ENCODE measurements around the gene MAPK8IP3. TPM values are rescaled to one million over a fixed set of nuclear protein-coding genes. Genes with fewer than 3 reads are reported as not detected.

MAPK8IP3 gene
- total RNA-seq, 3 donors from 2014 or later = 41.1 to 82.6 (median 71.6) TPM

DNA sequence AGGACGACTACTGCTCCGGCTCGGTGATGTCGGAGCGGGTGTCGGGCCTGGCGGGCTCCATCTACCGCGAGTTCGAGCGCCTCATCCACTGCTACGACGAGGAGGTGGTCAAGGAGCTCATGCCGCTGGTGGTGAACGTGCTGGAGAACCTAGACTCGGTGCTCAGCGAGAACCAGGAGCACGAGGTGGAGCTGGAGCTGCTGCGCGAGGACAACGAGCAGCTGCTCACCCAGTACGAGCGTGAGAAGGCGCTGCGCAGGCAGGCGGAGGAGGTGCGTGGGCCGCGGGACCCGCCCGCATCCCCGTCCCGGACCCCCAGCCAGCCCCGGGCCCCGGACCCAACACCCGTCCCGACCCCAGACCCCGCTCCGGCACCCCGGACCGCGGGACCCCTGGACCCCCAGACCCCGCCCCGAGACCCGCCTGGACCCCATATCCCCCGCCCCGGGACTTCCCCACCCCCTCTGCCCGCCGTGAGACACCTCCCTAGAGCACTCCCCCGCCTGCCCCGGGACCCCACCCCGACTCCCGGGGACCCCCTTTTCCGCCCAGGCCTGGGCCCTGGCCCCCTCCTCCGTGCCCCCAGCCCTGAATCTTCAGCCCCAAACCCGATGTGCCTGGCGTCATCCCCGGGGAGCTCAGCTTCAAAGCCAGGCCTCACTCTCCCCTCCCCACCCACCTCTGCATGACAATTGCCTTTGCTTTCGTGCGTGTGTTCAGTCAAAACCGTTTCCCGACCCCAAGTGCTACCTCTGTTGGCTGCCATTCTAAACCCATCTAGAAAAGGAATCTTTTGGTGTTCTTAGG, 594 bp downstream of the MAPK8IP3 start:
- intact Hi-C loops (cut with DNase I; ENCODE audit: low total_unique reads) = no loop called here
- H3K27ac ChIP-seq = peak overlapping the region; percentile 88 to 95
- peak overlapping the region; percentile 89 to 97 (median 95) for H3K4me3 ChIP-seq
- TF ChIP-seq, protein P1, sequence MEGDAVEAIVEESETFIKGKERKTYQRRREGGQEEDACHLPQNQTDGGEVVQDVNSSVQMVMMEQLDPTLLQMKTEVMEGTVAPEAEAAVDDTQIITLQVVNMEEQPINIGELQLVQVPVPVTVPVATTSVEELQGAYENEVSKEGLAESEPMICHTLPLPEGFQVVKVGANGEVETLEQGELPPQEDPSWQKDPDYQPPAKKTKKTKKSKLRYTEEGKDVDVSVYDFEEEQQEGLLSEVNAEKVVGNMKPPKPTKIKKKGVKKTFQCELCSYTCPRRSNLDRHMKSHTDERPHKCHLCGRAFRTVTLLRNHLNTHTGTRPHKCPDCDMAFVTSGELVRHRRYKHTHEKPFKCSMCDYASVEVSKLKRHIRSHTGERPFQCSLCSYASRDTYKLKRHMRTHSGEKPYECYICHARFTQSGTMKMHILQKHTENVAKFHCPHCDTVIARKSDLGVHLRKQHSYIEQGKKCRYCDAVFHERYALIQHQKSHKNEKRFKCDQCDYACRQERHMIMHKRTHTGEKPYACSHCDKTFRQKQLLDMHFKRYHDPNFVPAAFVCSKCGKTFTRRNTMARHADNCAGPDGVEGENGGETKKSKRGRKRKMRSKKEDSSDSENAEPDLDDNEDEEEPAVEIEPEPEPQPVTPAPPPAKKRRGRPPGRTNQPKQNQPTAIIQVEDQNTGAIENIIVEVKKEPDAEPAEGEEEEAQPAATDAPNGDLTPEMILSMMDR (IDR thresholded peaks at IDR 0.05) = no peak
- TF ChIP-seq POLR2AphosphoS5 (IDR thresholded peaks at IDR 0.05) (no peak), POLR2A (IDR thresholded peaks at IDR 0.05) (no peak)
- no peaks in the 10 kb centered on the region for H3K36me3 ChIP-seq
- no peaks in the 10 kb centered on the region for H3K27me3 ChIP-seq
- H3K4me1 ChIP-seq = peaks cover 8 to 12% of the 10 kb centered on the region in 2 donors
- DNase-seq (ENCODE audit: low spot score in 2 of 2) = no peak
- no peaks in the 10 kb centered on the region for H3K9me3 ChIP-seq

DNA sequence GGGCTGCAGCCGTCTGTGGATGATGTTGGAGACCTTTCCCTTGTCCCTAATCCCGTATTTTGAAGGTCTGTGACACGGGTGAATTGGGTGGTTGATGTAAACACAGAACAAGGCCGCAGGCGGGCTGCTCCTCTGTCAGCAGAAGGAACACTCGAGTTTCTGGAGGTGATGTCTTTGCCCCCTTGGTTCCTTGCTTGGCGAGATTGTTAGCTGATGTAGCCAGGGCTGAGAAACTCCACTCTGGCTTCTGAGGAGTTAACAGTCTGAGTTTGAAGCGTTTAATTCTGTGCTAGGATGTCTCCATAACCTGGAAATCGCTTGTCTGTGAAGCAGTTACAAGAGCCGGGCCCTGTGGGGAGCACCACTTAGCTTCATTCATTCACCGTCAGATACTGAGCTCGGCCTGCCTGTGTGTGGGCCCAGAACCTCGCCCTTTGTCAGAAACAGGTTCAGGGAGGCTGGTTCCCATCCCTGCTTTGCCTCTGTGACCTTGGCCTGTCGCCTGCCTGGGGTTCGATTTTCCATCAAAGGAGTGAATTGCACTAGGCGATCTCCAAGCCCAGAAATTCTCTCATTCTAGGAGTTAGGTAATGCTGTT, 1.3 kb downstream of the MAPK8IP3 start:
- intact Hi-C loops (cut with DNase I; ENCODE audit: low total_unique reads) = no loop called here
- Histone ChIP-seq H3K27ac (peak overlapping the region; percentile 88 to 95), H3K4me1 (peaks cover 8 to 12% of the 10 kb centered on the region in 2 donors), H3K27me3 (no peaks in the 10 kb centered on the region), H3K9me3 (no peaks in the 10 kb centered on the region), H3K4me3 (peak overlapping the region; percentile 89 to 97 (median 95)), H3K36me3 (no peaks in the 10 kb centered on the region)
- DNase-seq (ENCODE audit: low spot score in 2 of 2) = no peak
- TF ChIP-seq POLR2A (IDR thresholded peaks at IDR 0.05) (no peak), POLR2AphosphoS5 (IDR thresholded peaks at IDR 0.05) (no peak)
- TF ChIP-seq, protein P1 (IDR thresholded peaks at IDR 0.05) = no peak

DNA sequence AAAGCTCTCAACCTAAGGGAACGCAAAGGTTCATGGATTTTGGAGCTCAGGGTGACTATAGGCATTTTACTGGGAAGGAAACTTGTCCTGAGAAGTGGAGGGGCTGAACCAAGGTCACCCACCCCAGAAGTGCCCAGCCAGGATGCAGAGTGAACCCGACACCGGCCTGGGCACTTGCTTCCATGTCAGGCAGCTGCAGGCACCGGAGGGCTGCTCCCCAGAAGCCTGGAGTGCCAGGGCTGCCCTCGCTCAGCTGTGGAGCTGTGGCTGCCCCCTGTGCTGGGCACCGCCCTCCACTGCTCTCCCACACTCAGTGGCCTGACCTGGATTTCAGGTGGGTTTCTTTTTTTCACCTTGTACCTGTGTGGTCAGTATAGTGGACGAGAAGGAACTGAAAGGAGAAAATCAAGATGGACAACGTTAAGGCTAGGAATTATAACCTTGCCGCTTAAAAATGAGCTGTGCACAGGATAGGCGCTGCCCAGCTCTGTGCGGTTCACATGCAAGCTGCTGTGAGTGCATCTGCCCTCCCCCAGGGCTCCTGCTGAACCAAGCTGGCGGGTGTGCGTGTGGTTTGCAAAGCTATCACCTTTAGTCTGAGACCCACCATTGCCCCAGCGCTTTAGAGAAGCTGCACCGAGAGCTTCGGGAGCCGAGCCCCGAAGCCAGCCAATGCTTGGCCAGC, 2.2 kb downstream of the MAPK8IP3 start:
- H3K27ac ChIP-seq = no peak overlapping the region
- DNase-seq (ENCODE audit: low spot score in 2 of 2) = no peak
- peak overlapping the region in 1 of 3 donors; percentile 97 for H3K4me3 ChIP-seq
- H3K4me1 ChIP-seq = peaks cover 8 to 12% of the 10 kb centered on the region in 2 donors
- H3K36me3 ChIP-seq = no peaks in the 10 kb centered on the region
- H3K9me3 ChIP-seq = no peaks in the 10 kb centered on the region
- TF ChIP-seq POLR2A (IDR thresholded peaks at IDR 0.05) (no peak), POLR2AphosphoS5 (IDR thresholded peaks at IDR 0.05) (no peak)
- TF ChIP-seq, protein P1 (IDR thresholded peaks at IDR 0.05) = no peak
- H3K27me3 ChIP-seq = no peaks in the 10 kb centered on the region
- intact Hi-C loops (cut with DNase I; ENCODE audit: low total_unique reads) = no loop called here

DNA sequence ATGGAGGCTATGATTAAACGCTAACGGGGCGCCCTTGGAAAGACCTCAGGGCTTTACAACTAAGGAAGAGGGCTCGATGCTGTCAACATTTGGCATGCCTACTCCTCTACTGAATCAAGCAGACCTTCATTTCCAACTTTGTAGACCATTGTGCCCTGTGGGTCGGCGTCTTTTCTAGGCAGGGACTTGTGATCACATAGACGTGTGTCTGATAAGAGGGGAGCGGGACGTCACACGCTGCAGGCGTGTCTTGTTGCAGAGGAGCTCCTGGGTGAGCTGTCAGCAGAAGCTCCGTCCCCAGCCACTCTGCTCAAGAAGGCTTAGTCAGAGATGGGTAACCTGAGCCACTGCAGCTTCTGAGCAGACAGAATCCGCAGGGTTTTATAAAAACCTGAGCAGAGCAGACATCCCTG, 2.8 kb downstream of the MAPK8IP3 start:
- no peak for DNase-seq (ENCODE audit: low spot score in 2 of 2)
- H3K9me3 ChIP-seq = no peaks in the 10 kb centered on the region
- no peaks in the 10 kb centered on the region for H3K36me3 ChIP-seq
- TF ChIP-seq, protein P1 (IDR thresholded peaks at IDR 0.05) = no peak
- no peak for TF ChIP-seq POLR2A (IDR thresholded peaks at IDR 0.05)
- TF ChIP-seq POLR2AphosphoS5 (IDR thresholded peaks at IDR 0.05) = no peak
- H3K4me1 ChIP-seq = peaks cover 8 to 12% of the 10 kb centered on the region in 2 donors
- H3K4me3 ChIP-seq = peak overlapping the region in 1 of 3 donors; percentile 8
- intact Hi-C loops (cut with DNase I; ENCODE audit: low total_unique reads) = no loop called here
- H3K27me3 ChIP-seq = no peaks in the 10 kb centered on the region
- no peak overlapping the region for H3K27ac ChIP-seq
